Brain microvascular endothelial cell (primary cell): ENCODE results near the gene AKR1C8.
"Not testable (repeated sequence)": the region's sequence is repeated elsewhere in the genome, so short reads cannot be mapped to it uniquely, and the experiment has no call there.

Source experiments
- DNase-seq: peaks from one replicate; pipeline ENCODE4 v3.0.0-alpha.2; 2020
- H3K27ac ChIP-seq: fragments of 250-450 bp; sonication (Bioruptor Pico); 2 replicates; pipeline ENCODE4 v1.5.1; 2020; ENCODE audit warnings: mild to moderate bottlenecking, moderate library complexity
- H3K27me3 ChIP-seq: fragments of 250-450 bp; sonication (Bioruptor Pico); replicated peaks from 2 replicates; pipeline ENCODE4 v1.5.1; 2020; ENCODE audit warnings: mild to moderate bottlenecking
- H3K36me3 ChIP-seq: fragments of 250-450 bp; sonication (Bioruptor Pico); replicated peaks from 2 replicates; pipeline ENCODE4 v1.5.1; 2020; ENCODE audit warnings: mild to moderate bottlenecking
- H3K4me3 ChIP-seq: 2 replicates; pipeline ENCODE4 v1.5.1; 2011; ENCODE audit warnings: low read depth, mild to moderate bottlenecking, control low read depth, low read length, moderate library complexity
- CTCF ChIP-seq: IDR thresholded peaks from 2 replicates; pipeline ENCODE4 v1.5.1; 2011; ENCODE audit warnings: low read depth, mild to moderate bottlenecking, moderate library complexity, low read length, control low read depth, inconsistent platforms; ENCODE audit errors: missing control alignments
- in situ Hi-C: cut with HindIII; loops from 2 replicates; pipeline ENCODE4 v1.10.0; 2017; ENCODE audit warnings: low sequenced_read_pairs, low pct_ligation_motif_present

The AKR1C8 gene

GRCh38 chr10:5216801-5217200 lies 31.9 kb upstream of the AKR1C8 start:
- in situ Hi-C loops: no loop called here
- TF ChIP-seq CTCF: no peak
- Histone ChIP-seq H3K4me3 (no peak overlapping the region), H3K27ac (no peak overlapping the region), H3K27me3 (no peaks in the 10 kb centered on the region), H3K36me3 (no peaks in the 10 kb centered on the region)
- no peak for DNase-seq

DNA sequence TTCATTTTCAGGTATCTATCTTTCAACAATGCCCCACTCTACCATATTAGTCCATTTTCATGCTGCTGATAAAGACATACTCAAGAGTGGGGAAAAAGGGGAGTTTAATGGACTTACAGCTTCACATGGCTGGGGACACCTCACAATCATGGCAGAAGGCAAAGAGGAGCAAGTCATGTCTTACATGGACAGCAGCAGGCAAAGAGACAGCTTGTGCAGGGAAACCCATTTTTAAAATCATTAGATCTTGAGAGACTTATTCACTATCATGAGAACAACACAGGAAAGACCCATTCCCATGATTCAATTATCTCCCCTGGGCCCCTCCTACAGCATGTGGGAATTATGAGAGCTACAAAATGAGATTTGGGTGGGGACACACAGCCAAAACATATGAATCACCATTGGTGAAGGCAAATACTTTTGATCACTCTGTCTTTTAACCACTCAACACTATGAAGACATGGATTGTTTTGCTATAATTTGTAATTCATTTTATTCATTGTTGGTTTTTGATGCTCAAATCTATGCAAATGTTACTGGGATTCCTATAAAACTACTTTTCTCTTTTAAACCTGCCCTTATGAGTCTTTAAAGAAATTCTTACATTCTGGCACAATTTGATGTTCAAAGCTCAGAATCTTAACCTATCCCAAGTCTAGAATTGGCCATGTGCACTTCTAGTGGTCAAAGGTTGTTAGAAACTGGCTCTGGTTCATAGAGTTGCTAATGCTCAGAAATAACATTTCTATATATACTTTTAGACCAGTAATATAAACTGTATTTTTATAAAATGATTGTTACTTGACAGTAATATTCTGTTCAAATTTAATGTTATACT lies 27.0 kb upstream of the AKR1C8 start:
- H3K27ac ChIP-seq: no peak overlapping the region
- no peak for TF ChIP-seq CTCF
- H3K4me3 ChIP-seq: no peak overlapping the region
- no peaks in the 10 kb centered on the region for H3K36me3 ChIP-seq
- DNase-seq: no peak
- no peaks in the 10 kb centered on the region for H3K27me3 ChIP-seq
- in situ Hi-C loops: no loop called here

DNA sequence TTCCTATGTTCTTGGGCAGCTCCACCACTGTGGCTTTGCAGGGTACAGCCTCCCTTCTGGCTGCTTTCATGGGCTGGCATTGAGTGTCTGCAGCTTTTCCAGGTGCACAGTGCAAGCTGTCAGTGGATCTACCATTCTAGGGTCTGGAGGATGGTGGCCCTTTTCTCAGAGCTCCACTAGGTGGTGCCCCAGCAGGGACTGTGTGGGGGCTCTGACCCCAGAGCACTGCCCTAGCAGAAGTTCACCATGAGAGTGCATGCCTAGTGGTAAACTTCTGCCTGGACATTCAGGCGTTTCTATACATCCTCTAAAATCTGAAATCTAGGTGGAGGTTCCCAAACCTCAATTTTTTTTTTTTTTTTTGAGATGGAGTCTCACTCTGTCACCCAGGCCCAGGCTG lies 25.3 kb upstream of the AKR1C8 start:
- H3K4me3 ChIP-seq, DNase-seq, in situ Hi-C loops, H3K27me3 ChIP-seq, H3K36me3 ChIP-seq, H3K27ac ChIP-seq: not testable (repeated sequence)

GRCh38 chr10:5209776-5210175 lies 24.8 kb upstream of the AKR1C8 start:
- in situ Hi-C loops, H3K36me3 ChIP-seq, DNase-seq, H3K27ac ChIP-seq, H3K4me3 ChIP-seq, H3K27me3 ChIP-seq: not testable (repeated sequence)

DNA sequence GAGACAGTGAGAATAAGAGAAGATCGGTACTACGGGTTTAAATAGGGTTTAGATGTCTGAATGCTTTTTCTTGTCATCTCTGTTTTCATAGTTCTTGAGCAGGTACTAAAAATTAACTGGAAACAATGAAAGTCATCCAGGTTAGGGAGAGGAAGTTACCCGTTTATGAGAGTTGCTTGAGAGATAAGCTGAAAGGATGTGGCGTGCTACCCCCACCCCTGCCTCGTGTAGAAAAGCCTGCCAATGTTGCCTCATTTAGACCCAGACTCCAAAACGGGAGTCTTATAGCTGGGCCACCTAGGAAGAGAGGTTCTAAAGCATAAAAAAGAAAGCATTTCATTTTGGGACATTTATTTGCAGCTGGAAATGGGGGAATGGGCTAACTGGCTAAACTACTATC lies 21.8 kb upstream of the AKR1C8 start:
- in situ Hi-C loops: no loop called here
- no peak overlapping the region for H3K4me3 ChIP-seq
- TF ChIP-seq CTCF: no peak
- no peak for DNase-seq
- no peak overlapping the region for H3K27ac ChIP-seq
- H3K36me3 ChIP-seq: no peaks in the 10 kb centered on the region
- H3K27me3 ChIP-seq: no peaks in the 10 kb centered on the region

DNA sequence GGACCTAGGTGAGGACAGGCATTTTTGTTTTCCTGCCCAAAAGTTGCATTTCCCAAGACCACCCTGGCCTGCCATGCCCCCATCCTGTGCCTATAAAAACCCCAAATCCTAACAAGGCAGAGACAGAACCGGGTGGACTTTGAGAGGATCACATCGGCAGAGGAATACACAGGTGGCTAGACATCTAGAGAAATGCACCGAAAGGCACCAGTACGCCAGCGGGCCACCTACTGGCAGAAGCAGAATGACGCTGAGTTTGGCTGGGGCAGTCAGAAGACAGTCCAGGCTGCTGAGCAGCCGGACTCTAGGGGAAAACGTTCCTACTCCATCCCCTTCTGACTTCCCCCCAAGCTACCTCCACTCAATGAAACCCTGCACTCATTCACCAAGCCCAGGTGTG lies 14.4 kb upstream of the AKR1C8 start:
- H3K27me3 ChIP-seq: no peaks in the 10 kb centered on the region
- H3K4me3 ChIP-seq: no peak overlapping the region
- DNase-seq: no peak
- H3K36me3 ChIP-seq: no peaks in the 10 kb centered on the region
- in situ Hi-C loops: no loop called here
- no peak for TF ChIP-seq CTCF
- no peak overlapping the region for H3K27ac ChIP-seq

DNA sequence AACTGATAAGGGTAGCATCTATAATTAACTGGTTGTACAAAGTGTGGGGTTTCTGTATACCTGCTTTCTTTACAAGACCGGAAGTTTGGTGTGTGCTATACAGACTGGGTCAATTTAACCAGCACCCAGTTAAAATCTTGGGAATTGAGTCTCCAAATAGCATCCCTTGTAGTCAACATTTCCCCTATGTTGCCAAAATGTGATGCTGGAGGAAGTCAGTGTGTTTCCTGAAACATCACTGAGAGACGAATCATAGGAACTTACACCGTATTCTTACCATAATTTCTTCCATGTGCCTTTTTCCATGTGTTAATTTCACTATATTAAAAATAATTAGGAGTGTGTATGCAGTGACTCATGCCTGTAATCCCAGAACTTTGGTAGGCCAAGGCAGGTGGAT lies 13.4 kb upstream of the AKR1C8 start:
- no peak overlapping the region for H3K4me3 ChIP-seq
- in situ Hi-C loops: no loop called here
- no peaks in the 10 kb centered on the region for H3K27me3 ChIP-seq
- no peak overlapping the region for H3K27ac ChIP-seq
- TF ChIP-seq CTCF: no peak
- no peaks in the 10 kb centered on the region for H3K36me3 ChIP-seq
- no peak for DNase-seq
